ENCODE results near the gene TIMM23. TPM values are rescaled to one million over a fixed set of nuclear protein-coding genes. Genes with fewer than 3 reads are reported as not detected.

TIMM23 gene
- total RNA-seq, 1 experiment from 2014 or later: 103 TPM

GRCh38 chr10:46017733-46018132 lies 45.4 kb downstream of the TIMM23 start:
- BruUV-seq (replicated peaks): no TSS peak
- in situ Hi-C loops (cut with HindIII; ENCODE audit: low pct_unique_long_range_greater_than_20kb, low sequenced_read_pairs): no loop called here
- Histone ChIP-seq H3K27me3 (ENCODE audit: control insufficient read depth, insufficient read depth, low read length) (no peaks in the 10 kb centered on the region), H3K9me3 (ENCODE audit: control insufficient read depth, insufficient read depth, low read depth, low read length) (no peaks in the 10 kb centered on the region), H3K4me1 (ENCODE audit: control insufficient read depth, insufficient read depth, low read length) (peaks cover 33% of the 10 kb centered on the region), H3K4me3 (ENCODE audit: low read depth in 2 of 2, low read length in 2 of 2) (no peak overlapping the region), H3K27ac (ENCODE audit: low read length) (no peak overlapping the region), H3K36me3 (ENCODE audit: control insufficient read depth, insufficient read depth, low read length) (peaks cover 22% of the 10 kb centered on the region)
- ATAC-seq: no peak
- CTCF ChIA-PET: no interaction called here
- POLR2A ChIA-PET: no interaction called here
- DNase-seq (ENCODE audit: low read depth, low spot score): no peak
- TF ChIP-seq, protein P1, sequence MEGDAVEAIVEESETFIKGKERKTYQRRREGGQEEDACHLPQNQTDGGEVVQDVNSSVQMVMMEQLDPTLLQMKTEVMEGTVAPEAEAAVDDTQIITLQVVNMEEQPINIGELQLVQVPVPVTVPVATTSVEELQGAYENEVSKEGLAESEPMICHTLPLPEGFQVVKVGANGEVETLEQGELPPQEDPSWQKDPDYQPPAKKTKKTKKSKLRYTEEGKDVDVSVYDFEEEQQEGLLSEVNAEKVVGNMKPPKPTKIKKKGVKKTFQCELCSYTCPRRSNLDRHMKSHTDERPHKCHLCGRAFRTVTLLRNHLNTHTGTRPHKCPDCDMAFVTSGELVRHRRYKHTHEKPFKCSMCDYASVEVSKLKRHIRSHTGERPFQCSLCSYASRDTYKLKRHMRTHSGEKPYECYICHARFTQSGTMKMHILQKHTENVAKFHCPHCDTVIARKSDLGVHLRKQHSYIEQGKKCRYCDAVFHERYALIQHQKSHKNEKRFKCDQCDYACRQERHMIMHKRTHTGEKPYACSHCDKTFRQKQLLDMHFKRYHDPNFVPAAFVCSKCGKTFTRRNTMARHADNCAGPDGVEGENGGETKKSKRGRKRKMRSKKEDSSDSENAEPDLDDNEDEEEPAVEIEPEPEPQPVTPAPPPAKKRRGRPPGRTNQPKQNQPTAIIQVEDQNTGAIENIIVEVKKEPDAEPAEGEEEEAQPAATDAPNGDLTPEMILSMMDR (IDR thresholded peaks at IDR 0.05): no peak
- TF ChIP-seq SIN3A (IDR thresholded peaks at IDR 0.05; ENCODE audit: borderline replicate concordance, insufficient read depth, low read depth, low read length) (no peak), REST (IDR thresholded peaks at IDR 0.05; ENCODE audit: insufficient read depth in 1 of 2, low read depth in 2 of 2, low read length in 1 of 2) (no peak), POLR2AphosphoS5 (IDR thresholded peaks at IDR 0.05; ENCODE audit: low read depth, low read length) (no peak), TCF7L2 (IDR thresholded peaks at IDR 0.05; ENCODE audit: low read depth, low read length) (no peak)
- intact Hi-C loops (cut with micrococcal nuclease; ENCODE audit: unreplicated experiment): no loop called here

- peaks cover 34% of the 10 kb centered on the region for H3K4me1 ChIP-seq (ENCODE audit: control insufficient read depth, insufficient read depth, low read length)
- no peaks in the 10 kb centered on the region for H3K9me3 ChIP-seq (ENCODE audit: control insufficient read depth, insufficient read depth, low read depth, low read length)
- TF ChIP-seq POLR2AphosphoS5 (IDR thresholded peaks at IDR 0.05; ENCODE audit: low read depth, low read length) (no peak), REST (IDR thresholded peaks at IDR 0.05; ENCODE audit: insufficient read depth in 1 of 2, low read depth in 2 of 2, low read length in 1 of 2) (no peak), TCF7L2 (IDR thresholded peaks at IDR 0.05; ENCODE audit: low read depth, low read length) (no peak), SIN3A (IDR thresholded peaks at IDR 0.05; ENCODE audit: borderline replicate concordance, insufficient read depth, low read depth, low read length) (no peak)
- TF ChIP-seq, protein P1 (IDR thresholded peaks at IDR 0.05): no peak
- no TSS peak for BruUV-seq (replicated peaks)
- no peak overlapping the region for H3K27ac ChIP-seq (ENCODE audit: low read length)
- POLR2A ChIA-PET: no interaction called here
- ATAC-seq (no peak), DNase-seq (ENCODE audit: low read depth, low spot score) (no peak)
- peaks cover 14% of the 10 kb centered on the region for H3K36me3 ChIP-seq (ENCODE audit: control insufficient read depth, insufficient read depth, low read length)
- no peak overlapping the region for H3K4me3 ChIP-seq (ENCODE audit: low read depth in 2 of 2, low read length in 2 of 2)
- CTCF ChIA-PET: no interaction called here
- no peaks in the 10 kb centered on the region for H3K27me3 ChIP-seq (ENCODE audit: control insufficient read depth, insufficient read depth, low read length)
- intact Hi-C loops (cut with micrococcal nuclease; ENCODE audit: unreplicated experiment): no loop called here
- in situ Hi-C loops (cut with HindIII; ENCODE audit: low pct_unique_long_range_greater_than_20kb, low sequenced_read_pairs): no loop called here
These were observed 46.3 kb downstream of the TIMM23 start for GRCh38 chr10:46018453-46019176.
